ENCODE data around the gene PPP1R16B.
A peak's percentile ranks its signal among the peaks of the same experiment; 100 is the strongest.
"Not testable (repeated sequence)": the region's sequence is repeated elsewhere in the genome, so short reads cannot be mapped to it uniquely, and the experiment has no call there.

PPP1R16B gene

DNA sequence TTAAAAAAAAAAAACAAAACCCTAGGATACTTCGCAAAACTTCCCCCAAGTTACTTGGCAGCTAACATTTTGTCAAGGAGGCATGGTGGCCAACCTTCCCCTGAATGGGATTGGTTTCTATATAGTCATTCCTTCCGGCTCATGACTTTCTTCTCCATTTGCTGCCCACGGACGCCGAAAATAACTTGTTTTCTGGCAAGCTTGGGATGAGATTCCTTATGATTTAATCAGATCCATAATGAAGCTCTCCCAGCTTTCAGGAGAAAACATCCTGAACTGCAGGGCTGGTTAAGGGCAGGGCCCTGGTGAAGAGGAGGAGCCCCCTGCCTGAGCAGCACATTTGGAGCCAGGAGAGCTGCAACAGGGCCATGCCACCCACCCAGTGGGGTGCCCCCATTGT, 49.9 kb downstream of the PPP1R16B start:
- DNase-seq, result no peak

DNA sequence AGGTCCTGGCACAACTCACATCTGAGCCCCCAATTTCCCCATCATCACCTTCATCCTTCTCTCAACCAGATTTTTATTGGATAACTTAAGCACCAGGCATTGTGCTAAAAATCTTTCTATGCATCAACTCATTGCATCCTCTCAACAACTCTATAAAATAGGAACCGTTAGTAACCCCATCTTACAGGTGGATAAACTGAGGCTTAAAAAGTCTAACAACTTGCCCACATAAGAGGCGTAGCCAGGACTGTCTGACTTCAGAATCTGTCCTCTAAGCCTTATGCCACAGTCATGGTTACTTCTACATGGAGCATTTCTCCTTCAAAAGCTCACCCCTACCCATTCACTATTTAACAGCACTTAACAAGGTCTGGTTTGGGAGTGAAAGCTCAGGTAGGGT, 51.1 kb downstream of the PPP1R16B start:
- DNase-seq, result no peak

DNA sequence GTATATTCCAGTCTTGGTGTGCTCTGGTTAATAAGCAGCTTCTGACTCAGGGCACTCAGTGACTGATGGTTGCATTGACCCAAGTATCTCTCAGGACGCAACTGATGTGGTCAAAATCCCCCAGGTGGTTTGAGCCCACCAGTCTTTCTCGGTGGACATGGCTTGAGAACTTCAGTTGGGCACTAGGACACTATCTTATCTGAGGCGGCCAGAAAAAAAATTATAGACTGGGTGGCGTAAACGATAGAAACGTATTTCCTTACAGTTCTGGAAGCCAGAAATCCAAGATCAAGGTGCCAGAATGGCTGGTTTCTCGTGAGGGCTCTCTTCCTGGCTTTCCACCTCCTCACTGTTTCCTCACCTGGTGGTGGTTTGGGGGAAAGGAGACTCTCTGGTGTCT, 52.2 kb downstream of the PPP1R16B start:
- DNase-seq, result no peak

DNA sequence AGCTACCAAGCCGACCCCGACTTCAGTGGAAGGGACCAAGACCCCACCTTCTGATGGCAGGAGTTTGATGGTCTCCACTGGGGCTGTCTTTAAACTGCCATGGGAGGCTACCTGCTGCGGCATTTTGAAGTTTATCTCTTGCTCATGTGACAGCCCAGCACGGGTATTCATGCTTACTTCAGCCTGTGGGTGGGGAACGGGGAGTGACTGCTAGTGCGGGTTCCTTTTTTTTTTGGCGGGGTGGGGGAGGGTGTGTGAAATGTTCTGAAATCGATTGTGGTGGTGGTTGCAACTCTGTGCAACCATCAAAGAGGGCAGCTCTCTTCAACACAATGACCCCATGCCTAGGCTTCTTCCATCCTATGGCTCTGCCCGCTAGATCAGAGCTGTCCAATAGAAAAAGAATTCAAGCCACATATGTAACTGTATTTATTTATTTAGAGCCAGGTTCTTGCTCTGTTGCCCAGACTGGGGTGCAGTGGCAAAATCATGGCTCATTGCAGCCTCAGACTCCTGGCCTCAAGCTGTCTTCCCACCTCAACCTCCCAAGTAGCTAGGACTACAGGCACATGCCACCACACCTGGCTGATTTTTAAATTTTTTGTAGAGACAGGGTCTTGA, 53.7 kb downstream of the PPP1R16B start:
- DNase-seq, result peak; percentile 48

- not testable (repeated sequence) for DNase-seq
These were observed 54.4 kb downstream of the PPP1R16B start for GRCh38 chr20:38859857-38860256.

- DNase-seq, result no peak
These were observed 55.5 kb downstream of the PPP1R16B start for GRCh38 chr20:38861071-38861401.

- no peak for DNase-seq
These were observed 56.7 kb downstream of the PPP1R16B start for GRCh38 chr20:38862226-38862625.

- peak; percentile 63 for DNase-seq
These were observed 57.7 kb downstream of the PPP1R16B start for GRCh38 chr20:38863024-38863851.

GRCh38 chr20:38864662-38865061, 59.2 kb downstream of the PPP1R16B start:
- no peak for DNase-seq

GRCh38 chr20:38866265-38867061, 61.0 kb downstream of the PPP1R16B start:
- DNase-seq, result no peak

GRCh38 chr20:38867062-38867359, 61.5 kb downstream of the PPP1R16B start:
- DNase-seq, result no peak

- peak; percentile 78 for DNase-seq
These were observed 65.4 kb downstream of the PPP1R16B start for GRCh38 chr20:38870733-38871559.

DNA sequence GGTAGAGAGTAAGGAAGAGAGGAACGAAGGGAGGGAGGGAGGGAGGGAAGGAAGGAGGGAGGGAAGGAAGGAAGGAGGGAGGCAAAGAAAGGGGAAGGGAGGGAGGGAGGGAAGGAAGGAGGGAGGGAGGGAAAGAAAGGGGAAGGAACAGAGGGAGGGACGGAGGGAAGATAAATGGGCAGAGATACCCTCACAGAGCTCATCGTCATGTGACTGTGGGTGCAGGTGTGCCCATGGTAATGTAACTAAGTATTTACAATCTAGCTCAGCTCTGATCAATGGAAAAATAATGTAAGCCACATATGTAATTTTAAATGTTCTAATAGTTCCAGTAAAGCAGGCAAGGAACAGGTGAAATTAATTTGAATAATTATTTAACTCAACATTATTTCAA, 66.1 kb downstream of the PPP1R16B start:
- no peak for DNase-seq

- no peak for DNase-seq
These were observed 66.5 kb downstream of the PPP1R16B start for GRCh38 chr20:38872036-38872435.

- DNase-seq, result peak; percentile 48
These were observed 67.1 kb downstream of the PPP1R16B start for GRCh38 chr20:38872491-38873049.

DNA sequence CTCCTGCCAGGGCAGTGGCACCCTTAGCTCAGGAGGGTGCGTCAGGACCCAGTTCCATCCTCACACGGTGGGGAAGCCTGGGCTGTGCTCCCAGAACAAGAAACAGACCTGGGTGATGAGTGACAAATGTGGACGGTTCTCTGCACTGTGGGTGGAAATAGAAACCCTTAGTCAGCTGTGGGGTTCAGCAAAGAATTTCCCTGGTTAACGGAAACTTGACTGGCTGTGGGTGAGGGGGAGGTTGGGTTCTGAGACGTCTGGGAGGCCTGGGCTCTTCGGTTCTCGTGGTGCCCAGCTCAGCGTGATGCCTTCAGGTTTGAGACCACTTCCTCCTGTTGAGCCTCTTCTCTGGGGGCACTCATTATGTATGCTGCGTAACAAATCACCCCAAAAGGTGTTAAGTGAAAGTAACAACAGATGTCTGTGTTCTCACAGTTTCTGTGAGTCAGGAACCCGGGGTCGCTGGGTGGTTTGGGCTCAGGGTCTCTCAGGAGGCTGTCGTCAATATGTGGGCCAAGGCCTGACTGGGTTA, 67.6 kb downstream of the PPP1R16B start:
- peak; percentile 91 for DNase-seq

- DNase-seq, result no peak
These were observed 69.1 kb downstream of the PPP1R16B start for GRCh38 chr20:38874460-38875174.

GRCh38 chr20:38875175-38875993, 69.9 kb downstream of the PPP1R16B start:
- DNase-seq, result peak; percentile 51

DNA sequence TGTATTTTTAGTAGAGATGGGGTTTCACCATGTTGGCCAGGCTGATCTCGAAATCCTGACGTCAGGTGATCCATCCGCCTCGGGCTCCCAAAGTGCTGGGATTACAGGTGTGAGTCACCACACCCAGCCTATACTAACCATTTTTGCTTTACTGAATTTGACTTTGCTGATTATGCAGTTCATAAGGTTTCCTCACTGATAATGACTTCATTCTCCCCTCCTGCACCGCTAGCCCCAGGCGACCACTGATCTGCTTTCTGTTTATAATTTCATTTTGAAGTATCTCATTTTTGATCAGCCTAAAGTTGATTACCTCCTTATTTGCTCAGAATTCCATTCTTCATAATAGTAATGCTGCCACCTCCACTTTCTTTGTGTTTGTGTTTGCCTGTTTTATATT, 72.0 kb downstream of the PPP1R16B start:
- DNase-seq, result no peak

GRCh38 chr20:38878866-38879265, 73.4 kb downstream of the PPP1R16B start:
- no peak for DNase-seq
